Liver (tissue), 9 donors: ENCODE data around the gene ACADS. TPM values are rescaled to one million over a fixed set of nuclear protein-coding genes. Genes with fewer than 3 reads are reported as not detected.

Experiments used
- DNase-seq: peaks from one replicate; pipeline ENCODE4 v3.0.0-alpha.2; 2017; ENCODE audit warnings: low spot score
- H3K27ac ChIP-seq, 2 donors: one replicate each; pipeline ENCODE4 v1.7.0; 2013; ENCODE audit warnings: inconsistent platforms in 2 of 2, low read length in 2 of 2, control low read depth in 1 of 2, low read depth in 1 of 2, mild to moderate bottlenecking in 1 of 2
- H3K27me3 ChIP-seq, 4 donors: one replicate each; pipeline versions ENCODE4 v1.6.1 to v1.7.0; 2013; ENCODE audit warnings: low read length in 3 of 4, inconsistent platforms in 1 of 4, mild to moderate bottlenecking in 1 of 4, moderate library complexity in 1 of 4; ENCODE audit not compliant: control insufficient read depth in 4 of 4, insufficient read depth in 4 of 4
- H3K36me3 ChIP-seq, 4 donors: one replicate each; pipeline versions ENCODE4 v1.6.1 to v1.7.0; 2013; ENCODE audit warnings: low read length in 3 of 4, mild to moderate bottlenecking in 3 of 4, low read depth in 1 of 4, moderate library complexity in 1 of 4; ENCODE audit not compliant: control insufficient read depth in 4 of 4, insufficient read depth in 3 of 4
- H3K4me1 ChIP-seq, 4 donors: one replicate each; pipeline versions ENCODE4 v1.6.1 to v1.7.0; 2013; ENCODE audit warnings: low read length in 3 of 4, mild to moderate bottlenecking in 3 of 4, moderate library complexity in 1 of 4; ENCODE audit not compliant: control insufficient read depth in 4 of 4, insufficient read depth in 4 of 4
- H3K4me3 ChIP-seq, 3 donors: one replicate each; pipeline versions ENCODE4 v1.6.1 to v1.7.0; 2013; ENCODE audit warnings: low read length in 3 of 3, control low read depth in 1 of 3, low read depth in 1 of 3, mild to moderate bottlenecking in 1 of 3
- H3K9ac ChIP-seq, 2 donors: one replicate each; pipeline ENCODE4 v1.7.0; 2013; ENCODE audit warnings: low read length in 2 of 2, mild to moderate bottlenecking in 2 of 2, moderate library complexity in 2 of 2, control low read depth in 1 of 2, low read depth in 1 of 2
- H3K9me3 ChIP-seq, 4 donors: one replicate each; pipeline versions ENCODE4 v1.6.1 to v1.7.0; 2013; ENCODE audit warnings: low read length in 3 of 4; ENCODE audit not compliant: control insufficient read depth in 4 of 4
- EGR1 ChIP-seq, 2 donors: IDR thresholded peaks; 2 replicates each; pipeline ENCODE4 v1.6.1; 2016 to 2018; ENCODE audit warnings: antibody characterized with exemption in 2 of 2, low read depth in 2 of 2
- FOXA2 ChIP-seq: IDR thresholded peaks from 2 replicates; pipeline ENCODE4 v1.6.1; 2016; ENCODE audit warnings: antibody characterized with exemption
- JUND ChIP-seq, 2 donors: IDR thresholded peaks; 2 replicates each; pipeline ENCODE4 v1.6.1; 2016; ENCODE audit warnings: antibody characterized with exemption in 2 of 2
- NR2F2 ChIP-seq: IDR thresholded peaks from 2 replicates; pipeline ENCODE4 v1.6.1; 2016; ENCODE audit warnings: antibody characterized with exemption
- RXRA ChIP-seq, 2 donors: IDR thresholded peaks; 2 replicates each; pipeline ENCODE4 v1.6.1; 2017 to 2018; ENCODE audit warnings: antibody characterized with exemption in 2 of 2, mild to moderate bottlenecking in 1 of 2
- TAF1 ChIP-seq: conservative IDR thresholded peaks from 2 replicates; pipeline ENCODE4 v1.6.1; 2016; ENCODE audit warnings: antibody characterized with exemption, mild to moderate bottlenecking
- WGBS: extraction: QIAGEN DNeasy Blood & Tissue Kit; methylation state at CpG from one replicate; pipeline ENCODE4 v1.1.7; 2013; 5-methylcytosine and 5-hydroxymethylcytosine counted together
- polyA plus RNA-seq, 2 donors: library from polyadenylated mRNA; stranded (reverse) in 1 of 2; unstranded in 1 of 2; fragments of 200-250 nt in 1 of 2; fragments of >200 nt in 1 of 2; fragmentation: Nextera tagmentation in 1 of 2; extraction: Ambion mirVana in 1 of 2; gene quantifications; one replicate each; pipeline versions ENCODE4 v1.2.1 to v1.2.3, GENCODE V29; 2013 to 2015
- total RNA-seq, 2 donors: library from RNA; depleted of rRNA; stranded (reverse); fragments of >200 nt; gene quantifications; one replicate each; pipeline ENCODE4 v1.2.3, GENCODE V29; 2014
- TF ChIP-seq, protein P1 (sequence below): IDR thresholded peaks from 2 replicates; pipeline ENCODE4 v1.6.1; 2016; ENCODE audit warnings: antibody characterized with exemption
- TF ChIP-seq, protein P2 (sequence below): IDR thresholded peaks from 2 replicates; pipeline ENCODE4 v1.6.1; 2016; ENCODE audit warnings: antibody characterized with exemption, mild to moderate bottlenecking
- donor health status: healthy.
- donor health status: healthy.
- donor health status: healthy.
- donor health status: healthy.
- donor health status: healthy.

ACADS gene
- total and polyA plus RNA-seq, 4 donors, result 54.2 to 162 (median 127) TPM

GRCh38 chr12:120737557-120738251 lies 12.1 kb downstream of the ACADS start:
- Histone ChIP-seq H3K9me3 (no peaks in the 10 kb centered on the region), H3K27ac (no peak overlapping the region), H3K4me1 (peaks cover 3 to 46% (median 26%) of the 10 kb centered on the region in 4 donors), H3K36me3 (peaks cover 0 to 18% (median 8%) of the 10 kb centered on the region in 4 donors), H3K9ac (no peak overlapping the region), H3K4me3 (no peak overlapping the region), H3K27me3 (no peaks in the 10 kb centered on the region)
- no peak for TF ChIP-seq NR2F2
- no peak for TF ChIP-seq TAF1
- TF ChIP-seq RXRA (IDR thresholded peaks at IDR 0.05), result no peak
- no peak for DNase-seq
- WGBS, result 93% methylated on average over 25 of the region's 25 CpGs

DNA sequence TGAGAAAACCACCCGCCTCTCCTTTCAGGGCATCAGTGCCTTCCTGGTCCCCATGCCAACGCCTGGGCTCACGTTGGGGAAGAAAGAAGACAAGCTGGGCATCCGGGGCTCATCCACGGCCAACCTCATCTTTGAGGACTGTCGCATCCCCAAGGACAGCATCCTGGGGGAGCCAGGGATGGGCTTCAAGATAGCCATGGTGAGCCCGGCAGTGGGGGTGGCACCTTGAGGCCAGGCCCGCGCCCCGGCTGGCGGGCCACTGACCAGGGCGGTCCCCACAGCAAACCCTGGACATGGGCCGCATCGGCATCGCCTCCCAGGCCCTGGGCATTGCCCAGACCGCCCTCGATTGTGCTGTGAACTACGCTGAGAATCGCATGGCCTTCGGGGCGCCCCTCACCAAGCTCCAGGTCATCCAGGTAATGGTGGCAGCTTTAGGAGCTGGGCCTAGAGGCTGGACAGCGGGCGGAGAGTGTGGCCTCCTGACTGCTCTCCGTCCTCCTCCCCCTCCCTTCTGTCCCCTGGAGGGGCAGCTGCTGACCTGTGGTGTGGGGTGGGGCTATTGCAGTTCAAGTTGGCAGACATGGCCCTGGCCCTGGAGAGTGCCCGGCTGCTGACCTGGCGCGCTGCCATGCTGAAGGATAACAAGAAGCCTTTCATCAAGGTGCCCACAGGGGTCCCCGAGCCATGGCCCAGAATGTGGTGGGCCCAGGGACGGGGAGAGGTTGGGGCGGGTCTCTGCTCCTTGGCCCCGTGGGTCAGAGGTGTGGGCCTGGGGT lies 12.8 kb downstream of the ACADS start:
- Histone ChIP-seq H3K36me3 (peaks cover 0 to 18% (median 7%) of the 10 kb centered on the region in 4 donors), H3K4me3 (no peak overlapping the region), H3K9me3 (no peaks in the 10 kb centered on the region), H3K27me3 (no peaks in the 10 kb centered on the region), H3K27ac (no peak overlapping the region), H3K9ac (no peak overlapping the region), H3K4me1 (peaks cover 3 to 46% (median 26%) of the 10 kb centered on the region in 4 donors)
- DNase-seq, result no peak
- WGBS, result 92% methylated on average over 31 of the region's 31 CpGs
- no peak for TF ChIP-seq JUND (IDR thresholded peaks at IDR 0.05)
- TF ChIP-seq EGR1 (IDR thresholded peaks at IDR 0.05; ENCODE audit: low read depth in 2 of 2), result no peak

GRCh38 chr12:120739031-120739762 lies 13.6 kb downstream of the ACADS start:
- Histone ChIP-seq H3K36me3 (peaks cover 0 to 18% (median 6%) of the 10 kb centered on the region in 4 donors), H3K4me1 (peaks cover 3 to 46% (median 26%) of the 10 kb centered on the region in 4 donors), H3K4me3 (no peak overlapping the region), H3K9me3 (no peaks in the 10 kb centered on the region), H3K27ac (no peak overlapping the region), H3K9ac (no peak overlapping the region), H3K27me3 (no peaks in the 10 kb centered on the region)
- no peak for DNase-seq
- 96% methylated on average over 38 of the region's 38 CpGs for WGBS
- TF ChIP-seq, protein P1, sequence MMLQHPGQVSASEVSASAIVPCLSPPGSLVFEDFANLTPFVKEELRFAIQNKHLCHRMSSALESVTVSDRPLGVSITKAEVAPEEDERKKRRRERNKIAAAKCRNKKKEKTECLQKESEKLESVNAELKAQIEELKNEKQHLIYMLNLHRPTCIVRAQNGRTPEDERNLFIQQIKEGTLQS, result no peak
- TF ChIP-seq JUND (IDR thresholded peaks at IDR 0.05) (no peak), TAF1 (no peak), FOXA2 (no peak)
- TF ChIP-seq, protein P2, sequence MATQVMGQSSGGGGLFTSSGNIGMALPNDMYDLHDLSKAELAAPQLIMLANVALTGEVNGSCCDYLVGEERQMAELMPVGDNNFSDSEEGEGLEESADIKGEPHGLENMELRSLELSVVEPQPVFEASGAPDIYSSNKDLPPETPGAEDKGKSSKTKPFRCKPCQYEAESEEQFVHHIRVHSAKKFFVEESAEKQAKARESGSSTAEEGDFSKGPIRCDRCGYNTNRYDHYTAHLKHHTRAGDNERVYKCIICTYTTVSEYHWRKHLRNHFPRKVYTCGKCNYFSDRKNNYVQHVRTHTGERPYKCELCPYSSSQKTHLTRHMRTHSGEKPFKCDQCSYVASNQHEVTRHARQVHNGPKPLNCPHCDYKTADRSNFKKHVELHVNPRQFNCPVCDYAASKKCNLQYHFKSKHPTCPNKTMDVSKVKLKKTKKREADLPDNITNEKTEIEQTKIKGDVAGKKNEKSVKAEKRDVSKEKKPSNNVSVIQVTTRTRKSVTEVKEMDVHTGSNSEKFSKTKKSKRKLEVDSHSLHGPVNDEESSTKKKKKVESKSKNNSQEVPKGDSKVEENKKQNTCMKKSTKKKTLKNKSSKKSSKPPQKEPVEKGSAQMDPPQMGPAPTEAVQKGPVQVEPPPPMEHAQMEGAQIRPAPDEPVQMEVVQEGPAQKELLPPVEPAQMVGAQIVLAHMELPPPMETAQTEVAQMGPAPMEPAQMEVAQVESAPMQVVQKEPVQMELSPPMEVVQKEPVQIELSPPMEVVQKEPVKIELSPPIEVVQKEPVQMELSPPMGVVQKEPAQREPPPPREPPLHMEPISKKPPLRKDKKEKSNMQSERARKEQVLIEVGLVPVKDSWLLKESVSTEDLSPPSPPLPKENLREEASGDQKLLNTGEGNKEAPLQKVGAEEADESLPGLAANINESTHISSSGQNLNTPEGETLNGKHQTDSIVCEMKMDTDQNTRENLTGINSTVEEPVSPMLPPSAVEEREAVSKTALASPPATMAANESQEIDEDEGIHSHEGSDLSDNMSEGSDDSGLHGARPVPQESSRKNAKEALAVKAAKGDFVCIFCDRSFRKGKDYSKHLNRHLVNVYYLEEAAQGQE, result no peak
